ENCODE results near the gene HECA.

- no peak for TF ChIP-seq CTCF (IDR thresholded peaks at IDR 0.05)
- TF ChIP-seq POLR2A (IDR thresholded peaks at IDR 0.05), result no peak
Observed at GRCh38 chr6:139186692-139187091, 51.8 kb downstream of the HECA start.
